Mesenchymal stem cell (in vitro differentiated cells and primary cell): ENCODE data around the gene TCF4.

Experiments used
- DNase-seq: peaks from one replicate; pipeline ENCODE4 v3.0.0-alpha.2; 2013
- H2AFZ ChIP-seq: one replicate; pipeline ENCODE4 v1.6.1; 2013; ENCODE audit warnings: low read depth, mild to moderate bottlenecking, control low read depth, inconsistent platforms, low read length, moderate library complexity
- H2AK5ac ChIP-seq: 2 replicates; pipeline ENCODE4 v1.6.1; 2013; ENCODE audit warnings: low read length, moderate library complexity, mild to moderate bottlenecking, inconsistent platforms; ENCODE audit not compliant: severe bottlenecking
- H2BK120ac ChIP-seq: one replicate; pipeline ENCODE4 v1.6.1; 2013; ENCODE audit warnings: low read depth, mild to moderate bottlenecking, inconsistent platforms, low read length, moderate library complexity
- H2BK12ac ChIP-seq, 2 experiments: one replicate each; pipeline ENCODE4 v1.6.1; 2013; ENCODE audit warnings: inconsistent platforms in 2 of 2, low read length in 2 of 2, mild to moderate bottlenecking in 2 of 2, moderate library complexity in 2 of 2, control low read depth in 1 of 2
- H2BK15ac ChIP-seq: one replicate; pipeline ENCODE4 v1.6.1; 2013; ENCODE audit warnings: mild to moderate bottlenecking, low read depth, inconsistent platforms; ENCODE audit not compliant: poor library complexity, severe bottlenecking
- H2BK5ac ChIP-seq: 2 replicates; pipeline ENCODE4 v1.6.1; 2013; ENCODE audit warnings: low read depth, mild to moderate bottlenecking, low read length, control low read depth, inconsistent platforms; ENCODE audit not compliant: poor library complexity, severe bottlenecking
- H3K14ac ChIP-seq, 2 experiments: one replicate each; pipeline ENCODE4 v1.6.1; 2013; ENCODE audit warnings: inconsistent platforms in 2 of 2, low read length in 2 of 2, control low read depth in 1 of 2, mild to moderate bottlenecking in 1 of 2, moderate library complexity in 1 of 2
- H3K18ac ChIP-seq, 2 experiments: one replicate each; pipeline ENCODE4 v1.6.1; 2013; ENCODE audit warnings: inconsistent platforms in 2 of 2, low read length in 2 of 2, control low read depth in 1 of 2, low read depth in 1 of 2, mild to moderate bottlenecking in 1 of 2
- H3K23ac ChIP-seq, 2 experiments: one replicate each; pipeline ENCODE4 v1.6.1; 2013; ENCODE audit warnings: inconsistent platforms in 2 of 2, low read length in 2 of 2, mild to moderate bottlenecking in 2 of 2, moderate library complexity in 2 of 2, control low read depth in 1 of 2
- H3K27ac ChIP-seq: 2 replicates; pipeline ENCODE4 v1.5.1; 2013; ENCODE audit warnings: mild to moderate bottlenecking, moderate library complexity, low read length, control low read depth, inconsistent platforms; ENCODE audit not compliant: poor library complexity, severe bottlenecking
- H3K27me3 ChIP-seq, 2 experiments: 2 replicates each; pipeline versions ENCODE4 v1.6.1 to v1.7.0; 2013; ENCODE audit warnings: low read length in 2 of 2, mild to moderate bottlenecking in 2 of 2, moderate library complexity in 2 of 2, control low read depth in 1 of 2, inconsistent platforms in 1 of 2; ENCODE audit not compliant: control insufficient read depth in 1 of 2, insufficient read depth in 1 of 2
- H3K36me3 ChIP-seq, 2 experiments: 2 replicates each; pipeline versions ENCODE4 v1.6.1 to v1.7.0; 2013; ENCODE audit warnings: low read length in 2 of 2, control low read depth in 1 of 2, inconsistent platforms in 1 of 2, low read depth in 1 of 2, mild to moderate bottlenecking in 1 of 2; ENCODE audit not compliant: insufficient read depth in 2 of 2, control insufficient read depth in 1 of 2
- H3K4ac ChIP-seq, 2 experiments: one replicate each; pipeline ENCODE4 v1.6.1; 2013; ENCODE audit warnings: inconsistent platforms in 2 of 2, low read length in 2 of 2, mild to moderate bottlenecking in 2 of 2, moderate library complexity in 2 of 2, control low read depth in 1 of 2, low read depth in 1 of 2
- H3K4me1 ChIP-seq: 2 replicates; pipeline ENCODE4 v1.6.1; 2013; ENCODE audit warnings: low read depth, low read length, control low read depth; ENCODE audit not compliant: control insufficient read depth, insufficient read depth
- H3K4me2 ChIP-seq: 2 replicates; pipeline ENCODE4 v1.6.1; 2013; ENCODE audit warnings: low read length, mild to moderate bottlenecking, inconsistent platforms; ENCODE audit not compliant: poor library complexity, severe bottlenecking
- H3K4me3 ChIP-seq, 2 experiments: 2 replicates each; pipeline versions ENCODE4 v1.5.1 to v1.7.0; 2013; ENCODE audit warnings: low read length in 2 of 2, mild to moderate bottlenecking in 2 of 2, control low read depth in 1 of 2, low read depth in 1 of 2; ENCODE audit not compliant: insufficient read depth in 1 of 2
- H3K79me1 ChIP-seq: replicated peaks from 2 replicates; pipeline ENCODE4 v1.6.1; 2013; ENCODE audit warnings: mild to moderate bottlenecking, control low read depth, low read length, inconsistent platforms; ENCODE audit not compliant: poor library complexity, severe bottlenecking
- H3K9ac ChIP-seq: 2 replicates; pipeline ENCODE4 v1.7.0; 2013; ENCODE audit warnings: mild to moderate bottlenecking, low read length, moderate library complexity
- H3K9me3 ChIP-seq: 2 replicates; pipeline ENCODE4 v1.7.0; 2013; ENCODE audit warnings: mild to moderate bottlenecking, low read length; ENCODE audit not compliant: control insufficient read depth
- H4K8ac ChIP-seq: one replicate; pipeline ENCODE4 v1.6.1; 2013; ENCODE audit warnings: inconsistent platforms, mild to moderate bottlenecking, low read length, moderate library complexity
- H4K91ac ChIP-seq: one replicate; pipeline ENCODE4 v1.6.1; 2013; ENCODE audit warnings: mild to moderate bottlenecking, low read length, inconsistent platforms
- WGBS: methylation state at CpG from one replicate; pipeline ENCODE4 v1.1.7; 2013; ENCODE audit warnings: mixed read lengths; 5-methylcytosine and 5-hydroxymethylcytosine counted together

TCF4 gene

GRCh38 chr18:55265984-55266383, 322.0 kb downstream of the TCF4 start:
- H3K4me3 ChIP-seq = no peak overlapping the region
- no peak overlapping the region for H3K4me2 ChIP-seq
- no peaks in the 10 kb centered on the region for H3K9me3 ChIP-seq
- H4K91ac ChIP-seq = no peak overlapping the region
- DNase-seq = peak; percentile 41
- H4K8ac ChIP-seq = no peak overlapping the region
- no peak overlapping the region for H2BK12ac ChIP-seq
- H2AK5ac ChIP-seq = no peak overlapping the region
- no peaks in the 10 kb centered on the region for H3K27me3 ChIP-seq
- no peak overlapping the region for H2AFZ ChIP-seq
- no peak overlapping the region for H3K14ac ChIP-seq
- H3K9ac ChIP-seq = no peak overlapping the region
- H3K23ac ChIP-seq = no peak overlapping the region
- no peak overlapping the region for H2BK120ac ChIP-seq
- no peak overlapping the region for H2BK5ac ChIP-seq
- 71% methylated on average over 3 of the region's 3 CpGs for WGBS
- no peak overlapping the region for H3K27ac ChIP-seq
- H3K18ac ChIP-seq = no peak overlapping the region
- H2BK15ac ChIP-seq = no peak overlapping the region
- peaks cover 6 to 97% of the 10 kb centered on the region in 2 experiments for H3K36me3 ChIP-seq
- H3K4me1 ChIP-seq = no peaks in the 10 kb centered on the region
- peaks cover 2% of the 10 kb centered on the region for H3K79me1 ChIP-seq
- no peak overlapping the region for H3K4ac ChIP-seq

- Histone ChIP-seq H3K27me3 (no peaks in the 10 kb centered on the region), H2BK120ac (no peak overlapping the region), H3K4me1 (no peaks in the 10 kb centered on the region), H2AFZ (no peak overlapping the region), H3K14ac (no peak overlapping the region), H4K8ac (no peak overlapping the region), H3K9me3 (no peaks in the 10 kb centered on the region), H3K18ac (no peak overlapping the region), H2AK5ac (no peak overlapping the region), H3K36me3 (peaks cover 9 to 97% of the 10 kb centered on the region in 2 experiments), H3K79me1 (peaks cover 2% of the 10 kb centered on the region), H3K4ac (no peak overlapping the region), H3K4me2 (no peak overlapping the region), H3K23ac (no peak overlapping the region), H2BK12ac (no peak overlapping the region), H2BK5ac (no peak overlapping the region), H3K9ac (no peak overlapping the region), H4K91ac (no peak overlapping the region), H2BK15ac (no peak overlapping the region), H3K27ac (no peak overlapping the region), H3K4me3 (no peak overlapping the region)
- DNase-seq = no peak
- WGBS = 68% methylated on average over 3 of the region's 5 CpGs
Observed at GRCh38 chr18:55265130-55265675, 322.8 kb downstream of the TCF4 start.

- Histone ChIP-seq H3K9me3 (no peaks in the 10 kb centered on the region), H3K18ac (no peak overlapping the region), H2AK5ac (no peak overlapping the region), H3K4me3 (no peak overlapping the region), H3K36me3 (peaks cover 7 to 97% of the 10 kb centered on the region in 2 experiments), H3K27me3 (no peaks in the 10 kb centered on the region), H2BK5ac (no peak overlapping the region), H3K4me1 (no peaks in the 10 kb centered on the region), H2BK15ac (no peak overlapping the region), H3K9ac (no peak overlapping the region), H3K27ac (peak overlapping the region; percentile 41), H2BK120ac (no peak overlapping the region), H4K91ac (no peak overlapping the region), H2BK12ac (no peak overlapping the region), H3K4ac (no peak overlapping the region), H3K79me1 (no peaks in the 10 kb centered on the region), H2AFZ (no peak overlapping the region), H3K4me2 (no peak overlapping the region), H4K8ac (no peak overlapping the region), H3K23ac (no peak overlapping the region), H3K14ac (no peak overlapping the region)
- 84% methylated on average over 3 of the region's 3 CpGs for WGBS
- DNase-seq = no peak
Observed at GRCh38 chr18:55264108-55264507, 323.9 kb downstream of the TCF4 start.

GRCh38 chr18:55262021-55262560, 325.9 kb downstream of the TCF4 start:
- H3K4me1 ChIP-seq = no peaks in the 10 kb centered on the region
- H3K27me3 ChIP-seq = no peaks in the 10 kb centered on the region
- H4K91ac ChIP-seq = no peak overlapping the region

More at GRCh38 chr18:55262021-55262560, 325.9 kb downstream of the TCF4 start:
- Histone ChIP-seq H2BK5ac (no peak overlapping the region), H3K9me3 (no peaks in the 10 kb centered on the region), H3K36me3 (peaks cover 3 to 97% of the 10 kb centered on the region in 2 experiments), H3K4me2 (no peak overlapping the region), H3K18ac (no peak overlapping the region), H3K4ac (no peak overlapping the region), H3K9ac (no peak overlapping the region), H3K14ac (no peak overlapping the region), H3K79me1 (no peaks in the 10 kb centered on the region), H3K27ac (no peak overlapping the region), H4K8ac (no peak overlapping the region), H3K4me3 (no peak overlapping the region), H3K23ac (no peak overlapping the region), H2BK15ac (no peak overlapping the region), H2BK120ac (no peak overlapping the region), H2BK12ac (no peak overlapping the region), H2AFZ (no peak overlapping the region), H2AK5ac (no peak overlapping the region)
- 100% methylated on average over 1 of the region's 1 CpG for WGBS
- DNase-seq = no peak
